ENCODE data around the gene LONP1. TPM values are rescaled to one million over a fixed set of nuclear protein-coding genes. Genes with fewer than 3 reads are reported as not detected.
"Not testable (repeated sequence)": the region's sequence is repeated elsewhere in the genome, so short reads cannot be mapped to it uniquely, and the experiment has no call there.

LONP1 gene
- 46.4 TPM for total RNA-seq

DNA sequence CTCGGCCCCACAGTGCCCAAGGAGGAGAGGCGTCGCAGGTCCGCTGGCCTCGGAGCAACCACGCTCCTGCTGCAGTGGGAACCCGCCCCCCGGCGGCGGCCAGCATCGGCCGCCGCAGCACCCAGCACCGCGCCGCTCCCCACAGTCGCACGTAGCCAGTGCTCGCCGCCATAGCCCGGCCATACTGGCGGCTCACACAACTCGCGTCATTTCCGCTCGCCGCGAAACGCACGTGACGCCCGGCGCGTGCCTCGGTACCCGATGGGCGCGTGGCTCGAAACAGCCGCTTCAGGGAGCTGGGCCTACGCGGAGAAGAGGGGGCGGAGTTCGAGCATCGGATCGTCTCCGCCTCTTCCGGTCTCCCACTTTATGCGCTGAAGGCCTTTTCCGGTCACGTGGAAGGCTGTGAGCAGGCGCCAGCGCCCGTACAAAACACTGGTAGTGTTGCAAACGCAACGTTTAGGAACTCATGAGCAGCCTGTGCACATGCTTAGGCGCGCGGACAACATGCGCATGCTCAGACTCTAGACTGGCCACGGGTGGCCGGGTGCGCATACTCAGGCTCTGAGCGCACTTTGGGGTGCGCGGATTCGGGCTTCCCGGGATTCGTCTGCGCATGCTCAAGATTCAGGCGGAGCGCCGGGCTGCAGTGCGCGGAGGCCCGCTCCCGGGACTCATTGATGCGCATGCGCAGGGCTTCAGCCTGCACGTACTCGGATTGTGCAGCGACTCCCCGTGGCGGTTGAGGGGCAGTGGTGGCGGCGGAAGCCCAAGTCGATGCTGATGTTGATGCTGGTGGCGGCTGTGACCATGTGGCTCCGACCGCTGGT, at the start of gene LONP1, which contains the start of gene CATSPERD:
Gene LONP1, minus strand, starts transcription at position 186 of the 830 bp plus-strand sequence. Its CDS starts 14 bp downstream, at position 172.
Gene CATSPERD, plus strand, starts transcription at position 677 of the 830 bp plus-strand sequence. Its CDS starts 101 bp downstream, at position 778.
- peak within 1 kb of the TSS; percentile 87 for H3K4me3 ChIP-seq (ENCODE audit: low read length)
- no peaks in the 10 kb centered on the region for H3K9me3 ChIP-seq (ENCODE audit: low read depth, low read length)
- peaks cover 29% of the 10 kb centered on the region for H3K4me1 ChIP-seq (ENCODE audit: insufficient read depth, low read length)
- no peaks in the 10 kb centered on the region for H3K27me3 ChIP-seq (ENCODE audit: insufficient read depth, low read length)

DNA sequence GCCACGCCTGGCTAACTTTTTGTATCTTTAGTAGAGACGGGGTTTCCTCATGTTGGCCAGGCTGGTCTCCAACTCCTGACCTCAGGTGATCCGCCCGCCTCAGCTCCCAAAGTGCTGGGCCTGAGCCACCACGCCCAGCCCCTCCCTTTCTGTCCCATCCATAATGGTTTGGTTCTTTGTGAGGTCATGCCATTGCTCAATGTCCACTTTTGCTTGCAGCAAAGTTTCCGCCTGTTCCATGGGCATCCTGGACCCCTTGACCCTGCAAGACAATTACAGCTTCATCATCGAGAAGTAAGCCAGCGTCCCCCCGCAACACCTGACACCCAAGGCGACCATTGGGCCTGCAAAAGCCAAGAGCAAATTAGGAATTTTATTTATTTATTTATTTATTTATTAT, 48.0 kb upstream of the LONP1 start:
- Histone ChIP-seq H3K9me3 (ENCODE audit: low read depth, low read length) (no peaks in the 10 kb centered on the region), H3K4me3 (ENCODE audit: low read length) (no peak overlapping the region), H3K27me3 (ENCODE audit: insufficient read depth, low read length) (no peaks in the 10 kb centered on the region), H3K4me1 (ENCODE audit: insufficient read depth, low read length) (no peaks in the 10 kb centered on the region)

GRCh38 chr19:5765220-5765619, 45.3 kb upstream of the LONP1 start:
- H3K9me3 ChIP-seq (ENCODE audit: low read depth, low read length) = no peaks in the 10 kb centered on the region
- no peak overlapping the region for H3K4me3 ChIP-seq (ENCODE audit: low read length)
- no peaks in the 10 kb centered on the region for H3K27me3 ChIP-seq (ENCODE audit: insufficient read depth, low read length)
- no peaks in the 10 kb centered on the region for H3K4me1 ChIP-seq (ENCODE audit: insufficient read depth, low read length)

DNA sequence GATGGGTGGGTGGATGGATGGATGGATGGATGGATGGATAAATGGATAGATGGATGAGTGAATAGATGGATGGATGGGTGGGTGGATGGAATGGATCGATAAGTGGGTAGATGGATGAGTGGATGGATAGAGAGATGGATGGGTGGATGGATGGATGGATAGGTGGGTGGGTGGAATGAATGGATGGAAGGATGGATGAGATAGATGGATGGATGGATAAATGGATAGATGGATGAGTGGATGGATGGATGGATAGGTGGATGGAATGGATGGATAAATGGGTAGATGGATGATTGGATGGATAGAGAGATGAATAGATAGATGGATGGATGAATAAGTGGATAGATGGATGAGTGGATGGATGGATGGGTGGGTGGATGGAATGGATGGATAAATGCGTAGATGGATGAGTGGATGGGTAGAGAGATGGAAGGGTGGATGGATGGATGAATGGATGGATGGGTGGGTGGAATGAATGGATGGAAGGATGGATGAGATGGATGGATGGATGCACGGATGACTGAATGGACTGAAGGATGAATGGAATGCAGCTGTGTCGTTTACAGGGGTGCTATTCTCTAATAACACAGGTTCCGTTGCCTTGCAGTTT, 42.8 kb upstream of the LONP1 start:
- no peaks in the 10 kb centered on the region for H3K4me1 ChIP-seq (ENCODE audit: insufficient read depth, low read length)
- no peaks in the 10 kb centered on the region for H3K27me3 ChIP-seq (ENCODE audit: insufficient read depth, low read length)
- no peak overlapping the region for H3K4me3 ChIP-seq (ENCODE audit: low read length)
- H3K9me3 ChIP-seq (ENCODE audit: low read depth, low read length) = no peaks in the 10 kb centered on the region

DNA sequence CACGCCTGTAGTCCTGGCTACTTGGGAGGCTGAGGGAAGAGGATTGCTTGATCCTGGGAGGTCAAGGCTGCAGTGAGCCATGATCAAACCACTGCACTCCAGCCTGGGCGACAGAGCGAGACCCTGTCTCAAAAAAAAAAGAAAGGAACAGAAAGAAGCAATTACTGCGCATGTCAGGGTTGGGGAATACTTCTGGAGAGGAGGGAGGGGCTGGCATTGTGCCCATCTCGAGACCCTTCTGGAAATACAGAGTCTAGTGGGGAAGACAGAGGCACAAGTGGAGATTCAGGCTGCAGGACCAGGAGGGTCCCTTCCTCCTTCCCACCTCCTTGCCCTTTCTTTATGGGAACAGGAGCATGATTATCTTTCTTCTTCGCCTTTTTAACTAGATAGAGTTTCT, 33.8 kb upstream of the LONP1 start:
- Histone ChIP-seq H3K27me3 (ENCODE audit: insufficient read depth, low read length) (no peaks in the 10 kb centered on the region), H3K4me3 (ENCODE audit: low read length) (no peak overlapping the region), H3K9me3 (ENCODE audit: low read depth, low read length) (no peaks in the 10 kb centered on the region), H3K4me1 (ENCODE audit: insufficient read depth, low read length) (no peaks in the 10 kb centered on the region)

GRCh38 chr19:5751709-5752108, 31.8 kb upstream of the LONP1 start:
- H3K4me1 ChIP-seq (ENCODE audit: insufficient read depth, low read length) = no peaks in the 10 kb centered on the region
- no peaks in the 10 kb centered on the region for H3K9me3 ChIP-seq (ENCODE audit: low read depth, low read length)
- H3K4me3 ChIP-seq (ENCODE audit: low read length) = no peak overlapping the region
- no peaks in the 10 kb centered on the region for H3K27me3 ChIP-seq (ENCODE audit: insufficient read depth, low read length)

DNA sequence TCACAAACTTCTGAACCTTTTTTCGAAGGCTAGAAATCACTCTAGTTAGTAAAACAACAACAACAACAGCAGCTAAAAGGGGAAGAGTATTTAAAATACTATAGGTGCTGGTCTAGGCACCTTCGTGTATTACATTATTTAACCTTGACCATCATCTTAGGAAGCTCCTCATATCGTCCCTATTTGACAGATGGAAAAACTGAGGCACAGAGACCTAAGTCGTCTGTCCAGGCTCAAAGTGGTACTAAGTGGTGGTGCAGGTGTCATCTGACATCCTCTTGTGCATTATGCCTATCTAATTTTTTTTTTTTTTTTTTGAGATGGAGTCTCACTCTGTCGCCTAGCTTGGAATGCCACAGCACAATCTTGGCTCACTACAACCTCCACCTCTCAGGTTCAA, 29.6 kb upstream of the LONP1 start:
- H3K9me3 ChIP-seq (ENCODE audit: low read depth, low read length) = no peaks in the 10 kb centered on the region
- no peak overlapping the region for H3K4me3 ChIP-seq (ENCODE audit: low read length)
- no peaks in the 10 kb centered on the region for H3K27me3 ChIP-seq (ENCODE audit: insufficient read depth, low read length)
- no peaks in the 10 kb centered on the region for H3K4me1 ChIP-seq (ENCODE audit: insufficient read depth, low read length)

DNA sequence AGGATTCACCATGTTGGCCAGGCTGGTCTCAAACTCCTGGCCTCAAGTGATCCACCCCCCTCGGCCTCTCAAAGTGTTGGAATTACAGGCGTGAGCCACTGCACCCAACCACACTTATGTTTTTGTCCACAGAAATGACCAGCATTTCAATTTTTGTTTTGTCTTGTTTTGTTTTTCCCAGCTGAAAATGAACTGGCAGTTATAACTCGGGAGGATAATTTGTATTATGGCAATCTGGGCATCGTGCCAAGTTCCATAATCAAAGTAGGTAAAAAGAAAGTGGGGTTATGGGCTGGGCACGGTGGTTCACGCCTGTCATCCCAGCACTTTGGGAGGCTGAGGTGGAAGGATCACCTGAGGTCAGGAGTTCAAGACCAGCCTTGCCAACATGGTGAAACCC, 29.0 kb upstream of the LONP1 start:
- H3K4me3 ChIP-seq (ENCODE audit: low read length); H3K4me1 ChIP-seq (ENCODE audit: insufficient read depth, low read length); H3K9me3 ChIP-seq (ENCODE audit: low read depth, low read length); H3K27me3 ChIP-seq (ENCODE audit: insufficient read depth, low read length): not testable (repeated sequence)

- H3K4me1 ChIP-seq (ENCODE audit: insufficient read depth, low read length); H3K27me3 ChIP-seq (ENCODE audit: insufficient read depth, low read length); H3K4me3 ChIP-seq (ENCODE audit: low read length); H3K9me3 ChIP-seq (ENCODE audit: low read depth, low read length): not testable (repeated sequence)
These were observed 25.1 kb upstream of the LONP1 start for GRCh38 chr19:5744999-5745398.

- Histone ChIP-seq H3K4me3 (ENCODE audit: low read length) (no peak overlapping the region), H3K27me3 (ENCODE audit: insufficient read depth, low read length) (no peaks in the 10 kb centered on the region), H3K4me1 (ENCODE audit: insufficient read depth, low read length) (no peaks in the 10 kb centered on the region), H3K9me3 (ENCODE audit: low read depth, low read length) (no peaks in the 10 kb centered on the region)
These were observed 23.7 kb upstream of the LONP1 start for GRCh38 chr19:5743630-5744029.

DNA sequence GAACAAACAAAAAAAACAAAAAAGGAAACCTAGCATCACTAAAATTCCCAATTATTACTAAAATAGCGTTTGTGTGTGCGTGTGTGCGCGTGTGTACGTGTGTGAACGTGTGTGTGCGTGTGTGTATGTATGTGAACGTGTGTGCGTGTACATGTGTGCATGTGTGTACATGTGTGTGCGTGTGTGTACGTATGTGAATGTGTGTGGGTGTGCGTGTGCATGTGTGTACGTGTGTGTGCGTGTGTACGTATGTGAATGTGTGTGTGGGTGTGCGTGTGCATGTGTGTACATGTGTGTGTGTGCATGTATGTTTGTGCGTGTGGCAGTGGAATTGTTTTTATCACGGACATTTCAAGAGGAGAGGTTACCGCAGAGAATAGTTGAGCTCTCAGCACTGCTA, 22.1 kb upstream of the LONP1 start:
- H3K4me3 ChIP-seq (ENCODE audit: low read length) = no peak overlapping the region
- no peaks in the 10 kb centered on the region for H3K4me1 ChIP-seq (ENCODE audit: insufficient read depth, low read length)
- H3K9me3 ChIP-seq (ENCODE audit: low read depth, low read length) = no peaks in the 10 kb centered on the region
- no peaks in the 10 kb centered on the region for H3K27me3 ChIP-seq (ENCODE audit: insufficient read depth, low read length)

DNA sequence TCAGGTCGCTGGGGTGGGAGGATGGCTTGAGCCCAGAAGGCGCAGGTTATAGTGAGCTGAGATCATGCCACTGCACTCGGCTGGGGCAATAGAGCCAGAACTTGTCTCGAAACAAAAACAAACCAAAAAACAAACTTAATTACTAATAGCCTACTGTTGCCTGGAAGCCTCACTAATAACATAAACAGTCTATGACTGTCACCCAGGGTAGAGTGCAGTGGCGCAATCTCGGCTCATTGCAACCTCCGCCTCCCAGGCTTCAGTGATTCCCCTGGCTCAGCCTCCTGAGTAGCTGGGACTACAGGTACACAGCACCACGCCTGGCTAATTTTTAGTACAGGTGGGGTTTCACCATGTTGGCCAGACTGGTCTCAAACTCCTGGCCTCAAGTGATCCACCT, 18.5 kb upstream of the LONP1 start:
- Histone ChIP-seq H3K4me1 (ENCODE audit: insufficient read depth, low read length) (no peaks in the 10 kb centered on the region), H3K27me3 (ENCODE audit: insufficient read depth, low read length) (no peaks in the 10 kb centered on the region), H3K4me3 (ENCODE audit: low read length) (no peak overlapping the region), H3K9me3 (ENCODE audit: low read depth, low read length) (no peaks in the 10 kb centered on the region)

- not testable (repeated sequence) for H3K9me3 ChIP-seq (ENCODE audit: low read depth, low read length)
These were observed 13.2 kb upstream of the LONP1 start for GRCh38 chr19:5733172-5733571.

GRCh38 chr19:5727453-5728050, 7.6 kb upstream of the LONP1 start:
- H3K4me3 ChIP-seq (ENCODE audit: low read length) = no peak overlapping the region
- no peaks in the 10 kb centered on the region for H3K9me3 ChIP-seq (ENCODE audit: low read depth, low read length)
- H3K27me3 ChIP-seq (ENCODE audit: insufficient read depth, low read length) = no peaks in the 10 kb centered on the region
- H3K4me1 ChIP-seq (ENCODE audit: insufficient read depth, low read length) = no peaks in the 10 kb centered on the region

More at GRCh38 chr19:5733172-5733571, 13.2 kb upstream of the LONP1 start:
- H3K27me3 ChIP-seq (ENCODE audit: insufficient read depth, low read length); H3K4me3 ChIP-seq (ENCODE audit: low read length); H3K4me1 ChIP-seq (ENCODE audit: insufficient read depth, low read length): not testable (repeated sequence)

DNA sequence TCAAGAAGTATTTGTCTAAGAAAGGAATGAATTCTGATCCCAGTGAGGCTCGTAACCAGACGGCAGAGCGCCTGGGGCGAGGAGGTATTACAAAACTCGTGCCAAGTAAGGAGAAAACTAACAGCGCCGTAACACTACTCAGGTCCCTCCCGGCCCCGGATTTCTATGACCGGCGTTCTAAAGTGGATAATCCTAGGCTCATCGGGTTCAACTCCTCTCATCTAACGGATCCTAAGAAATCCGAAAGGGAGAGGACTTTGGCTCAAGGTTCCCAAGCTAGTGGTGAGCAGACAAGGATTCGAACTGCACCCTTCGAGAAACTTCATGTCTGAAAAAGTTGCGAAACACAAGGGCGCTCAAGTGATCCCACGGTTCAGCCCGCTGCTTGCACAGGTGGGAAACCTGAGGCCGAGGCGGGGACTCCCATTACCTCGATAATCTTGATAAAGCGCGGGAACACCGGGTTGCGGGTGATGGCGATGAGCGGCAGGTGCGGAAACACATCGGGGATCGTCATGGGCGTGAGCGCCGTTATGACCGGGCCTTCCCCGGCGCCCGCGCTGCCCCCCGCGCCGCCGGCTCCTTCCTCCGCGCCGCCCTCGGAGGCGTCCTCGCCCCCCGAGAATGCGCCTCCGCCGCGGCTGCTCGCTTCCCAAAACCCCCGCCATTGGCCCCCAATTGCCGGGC, 529 bp downstream of the LONP1 start:
- Histone ChIP-seq H3K4me3 (ENCODE audit: low read length) (peak overlapping the region; percentile 87), H3K4me1 (ENCODE audit: insufficient read depth, low read length) (peaks cover 29% of the 10 kb centered on the region), H3K27me3 (ENCODE audit: insufficient read depth, low read length) (no peaks in the 10 kb centered on the region), H3K9me3 (ENCODE audit: low read depth, low read length) (no peaks in the 10 kb centered on the region)

Measured in mononuclear cell (primary cell).